GM21390 (cell line): ENCODE data around the gene MUC12.
"Not testable (repeated sequence)": the region's sequence is repeated elsewhere in the genome, so short reads cannot be mapped to it uniquely, and the experiment has no call there.

Experiments
- ATAC-seq: cut with Tn5 transposase; IDR thresholded peaks from one replicate; pipeline ENCODE4 v1.9.1; 2021; ENCODE audit not compliant: unreplicated experiment

MUC12 gene

GRCh38 chr7:100984241-100984918 is 15.0 kb downstream of the MUC12 start:
- ATAC-seq: not testable (repeated sequence)

DNA sequence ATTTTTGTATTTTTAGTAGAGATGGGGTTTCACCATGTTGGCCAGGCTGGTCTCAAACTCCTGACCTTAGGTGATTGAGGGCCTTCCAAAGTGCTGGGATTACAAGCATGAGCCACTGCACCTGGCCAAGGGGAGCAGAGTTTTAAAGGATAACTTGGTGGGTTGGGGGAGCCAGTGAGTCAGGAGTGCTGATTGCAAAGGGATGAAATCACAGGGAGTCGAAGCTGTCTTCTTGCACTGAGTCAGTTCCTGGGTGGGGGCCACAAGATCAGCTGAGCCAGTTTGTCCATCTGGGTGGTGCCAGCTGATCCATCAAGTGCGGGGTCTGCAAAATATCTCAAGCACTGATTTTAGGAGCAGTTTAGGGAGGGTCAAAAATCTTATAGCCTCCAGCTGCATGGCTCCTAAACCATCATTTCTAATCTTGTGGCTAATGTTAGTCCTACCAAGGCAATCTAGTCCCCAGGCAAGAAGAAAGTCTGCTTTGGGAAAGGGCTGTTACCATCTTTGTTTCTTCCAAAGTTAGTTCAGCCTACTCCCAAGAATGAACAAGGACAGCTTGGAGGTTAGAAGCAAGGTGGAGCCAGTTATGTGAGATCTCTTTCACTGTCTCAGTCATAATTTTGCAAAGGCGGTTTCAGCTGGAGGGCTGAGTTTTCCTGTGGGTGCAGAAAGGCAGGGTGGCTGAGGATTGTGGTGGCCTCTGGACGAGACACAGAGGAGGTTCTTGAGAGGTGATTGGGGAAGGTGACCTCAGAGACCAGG is 15.8 kb downstream of the MUC12 start:
- ATAC-seq: not testable (repeated sequence)

DNA sequence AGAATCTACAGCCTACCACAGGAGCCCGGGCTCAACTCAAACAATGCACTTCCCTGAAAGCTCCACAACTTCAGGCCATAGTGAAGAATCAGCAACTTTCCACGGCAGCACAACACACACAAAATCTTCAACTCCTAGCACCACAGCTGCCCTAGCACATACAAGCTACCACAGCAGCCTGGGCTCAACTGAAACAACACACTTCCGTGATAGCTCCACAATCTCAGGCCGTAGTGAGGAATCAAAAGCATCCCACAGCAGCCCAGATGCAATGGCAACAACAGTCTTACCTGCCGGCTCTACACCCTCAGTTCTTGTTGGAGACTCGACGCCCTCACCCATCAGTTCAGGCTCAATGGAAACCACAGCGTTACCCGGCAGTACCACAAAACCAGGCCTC is 22.3 kb downstream of the MUC12 start:
- no peak for ATAC-seq

- not testable (repeated sequence) for ATAC-seq
Measured at GRCh38 chr7:100992280-100992679, 22.9 kb downstream of the MUC12 start.

GRCh38 chr7:100994671-100995070 is 25.3 kb downstream of the MUC12 start:
- not testable (repeated sequence) for ATAC-seq

- ATAC-seq: not testable (repeated sequence)
Measured at GRCh38 chr7:100998530-100998929, 29.2 kb downstream of the MUC12 start.

DNA sequence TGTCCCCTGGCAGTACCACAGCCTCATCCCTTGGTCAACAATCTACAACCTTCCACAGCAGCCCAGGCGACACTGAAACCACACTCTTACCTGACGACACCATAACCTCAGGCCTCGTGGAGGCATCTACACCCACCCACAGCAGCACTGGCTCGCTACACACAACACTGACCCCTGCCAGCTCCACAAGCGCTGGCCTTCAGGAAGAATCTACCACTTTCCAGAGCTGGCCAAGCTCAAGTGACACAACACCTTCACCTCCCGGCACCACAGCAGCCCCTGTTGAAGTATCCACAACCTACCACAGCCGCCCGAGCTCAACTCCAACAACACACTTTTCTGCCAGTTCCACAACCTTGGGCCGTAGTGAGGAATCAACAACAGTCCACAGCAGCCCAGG is 30.0 kb downstream of the MUC12 start:
- not testable (repeated sequence) for ATAC-seq

DNA sequence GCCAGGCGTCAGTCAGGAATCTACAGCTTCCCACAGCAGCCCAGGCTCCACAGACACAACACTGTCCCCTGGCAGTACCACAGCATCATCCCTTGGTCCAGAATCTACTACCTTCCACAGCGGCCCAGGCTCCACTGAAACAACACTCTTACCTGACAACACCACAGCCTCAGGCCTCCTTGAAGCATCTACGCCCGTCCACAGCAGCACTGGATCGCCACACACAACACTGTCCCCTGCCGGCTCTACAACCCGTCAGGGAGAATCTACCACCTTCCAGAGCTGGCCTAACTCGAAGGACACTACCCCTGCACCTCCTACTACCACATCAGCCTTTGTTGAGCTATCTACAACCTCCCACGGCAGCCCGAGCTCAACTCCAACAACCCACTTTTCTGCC is 30.7 kb downstream of the MUC12 start:
- ATAC-seq: not testable (repeated sequence)

GRCh38 chr7:101002333-101002732 is 33.0 kb downstream of the MUC12 start:
- not testable (repeated sequence) for ATAC-seq

GRCh38 chr7:101007361-101007760 is 38.0 kb downstream of the MUC12 start:
- ATAC-seq: not testable (repeated sequence)

DNA sequence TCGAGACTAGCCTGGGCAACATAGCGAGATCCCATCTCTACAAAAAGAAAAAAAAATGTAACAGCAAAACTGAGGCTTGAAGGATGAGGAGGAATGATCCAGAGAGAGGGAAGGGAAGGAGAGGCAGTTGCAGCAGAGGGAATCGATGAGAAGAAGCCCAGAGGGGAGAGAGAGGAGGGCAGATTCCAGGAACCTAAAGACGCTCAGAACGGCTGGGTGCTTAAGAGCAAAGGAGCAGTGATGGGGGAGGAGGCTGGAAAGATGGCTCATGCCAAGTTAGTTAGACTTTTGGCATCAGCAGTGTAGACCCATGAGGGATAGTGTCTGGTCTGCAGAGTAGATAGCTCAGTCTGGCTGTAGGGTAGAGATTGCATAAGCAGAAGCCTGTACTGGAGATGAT is 40.3 kb downstream of the MUC12 start:
- ATAC-seq: no peak

GRCh38 chr7:101012931-101013330 is 43.6 kb downstream of the MUC12 start:
- ATAC-seq: no peak

- ATAC-seq: no peak
Measured at GRCh38 chr7:101015626-101016025, 46.3 kb downstream of the MUC12 start.

DNA sequence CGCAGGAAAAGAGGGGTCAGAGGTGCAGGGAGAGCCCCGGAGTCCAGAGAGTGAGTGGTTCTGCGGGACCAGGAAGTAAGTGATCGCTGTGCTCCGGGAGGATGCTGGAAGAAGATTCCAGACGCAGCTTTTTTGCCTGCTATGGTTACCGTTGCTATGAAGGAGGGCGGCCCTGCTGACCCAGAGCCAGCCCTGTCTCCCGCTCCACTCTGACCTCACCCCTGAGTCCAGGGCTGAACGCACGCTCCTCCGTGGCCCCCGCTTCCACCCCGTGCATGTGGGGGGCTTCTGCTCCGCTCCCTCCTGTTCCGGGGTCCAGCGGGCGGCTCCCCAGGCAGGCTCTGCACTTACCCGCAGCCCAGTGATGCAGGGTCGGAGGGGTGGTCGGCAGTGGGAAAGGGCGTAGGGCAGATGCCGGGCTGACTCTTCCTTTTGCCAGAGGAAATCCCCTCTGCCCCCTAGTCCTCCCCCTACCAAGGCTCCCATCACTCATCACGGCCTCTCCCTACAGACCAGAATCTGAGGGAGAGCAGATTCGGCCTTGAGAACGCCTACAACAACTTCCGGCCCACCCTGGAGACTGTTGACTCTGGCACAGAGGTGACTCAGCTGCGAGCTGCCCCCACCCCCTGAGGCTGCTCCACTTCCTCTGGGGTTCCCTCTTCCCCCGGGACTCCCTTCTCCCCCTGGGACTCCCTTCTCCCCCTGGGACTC is 47.9 kb downstream of the MUC12 start:
- peak; percentile 73 for ATAC-seq

DNA sequence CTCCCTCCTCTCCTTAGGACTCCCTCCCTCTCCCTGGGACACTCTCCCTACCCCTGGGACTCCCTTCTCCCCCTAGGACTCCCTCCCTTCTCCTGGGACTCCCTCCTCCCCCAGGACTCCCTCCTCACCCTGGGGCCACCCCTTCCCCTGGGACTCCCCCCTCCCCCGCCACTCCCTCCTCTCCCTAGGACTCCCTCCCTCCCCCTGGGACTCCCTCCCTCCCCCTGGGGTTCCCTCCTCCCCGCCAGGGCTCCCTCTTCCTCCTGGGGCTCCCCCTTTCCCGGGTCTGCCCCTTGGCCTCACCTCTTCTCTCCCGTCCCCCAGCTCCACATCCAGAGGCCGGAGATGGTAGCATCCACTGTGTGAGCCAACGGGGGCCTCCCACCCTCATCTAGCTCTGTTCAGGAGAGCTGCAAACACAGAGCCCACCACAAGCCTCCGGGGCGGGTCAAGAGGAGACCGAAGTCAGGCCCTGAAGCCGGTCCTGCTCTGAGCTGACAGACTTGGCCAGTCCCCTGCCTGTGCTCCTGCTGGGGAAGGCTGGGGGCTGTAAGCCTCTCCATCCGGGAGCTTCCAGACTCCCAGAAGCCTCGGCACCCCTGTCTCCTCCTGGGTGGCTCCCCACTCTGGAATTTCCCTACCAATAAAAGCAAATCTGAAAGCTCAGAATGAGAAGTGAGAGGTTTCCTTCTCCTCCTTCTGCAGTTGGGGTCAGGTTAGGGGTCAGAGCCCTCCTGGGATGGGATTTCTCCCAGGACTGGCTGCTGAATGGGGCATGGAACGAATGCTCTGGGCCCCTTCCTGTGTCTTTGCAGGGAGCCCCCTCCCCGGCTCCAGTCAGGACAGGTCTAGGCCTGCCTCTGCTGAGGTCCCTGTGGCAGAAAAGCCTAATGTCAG is 49.2 kb downstream of the MUC12 start:
- no peak for ATAC-seq

DNA sequence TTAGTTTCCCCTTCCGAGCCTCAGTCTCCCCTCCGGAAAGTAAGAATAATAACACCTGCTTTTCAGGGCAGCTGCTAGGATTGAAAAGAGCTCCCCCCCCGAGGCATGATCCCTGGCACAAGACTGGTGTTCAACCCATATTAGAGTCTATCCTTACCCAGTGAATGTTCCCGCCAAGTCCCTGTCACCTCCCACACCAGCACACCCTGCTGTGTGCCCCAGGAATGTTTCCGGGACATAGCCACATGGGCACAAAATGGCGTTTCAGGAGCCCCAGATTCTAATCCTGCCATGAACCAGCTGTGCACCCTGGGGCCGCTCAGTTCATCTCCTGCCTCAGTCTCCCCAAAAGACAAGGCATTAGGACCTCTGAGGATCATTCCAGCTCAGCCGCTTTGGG is 51.1 kb downstream of the MUC12 start:
- no peak for ATAC-seq

DNA sequence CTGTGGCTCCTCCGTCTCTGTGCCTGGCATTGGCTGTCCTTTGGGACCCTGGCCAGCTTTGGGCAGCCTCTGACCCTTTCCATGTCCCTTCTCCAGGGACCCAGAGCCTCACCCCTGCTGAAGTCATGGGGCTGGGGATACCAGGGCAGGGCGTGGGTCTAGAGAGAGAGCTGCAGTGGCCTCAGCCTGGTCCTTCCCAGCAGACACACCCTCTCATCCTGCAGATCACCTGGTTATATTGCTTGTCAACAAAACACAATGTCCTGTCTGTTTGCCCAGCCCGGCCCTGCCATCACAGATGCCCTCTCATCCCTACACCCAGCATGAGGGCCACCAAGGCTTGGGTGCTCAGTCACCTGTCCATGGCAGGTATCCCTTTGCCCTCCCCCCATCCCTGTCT is 52.3 kb downstream of the MUC12 start:
- no peak for ATAC-seq

DNA sequence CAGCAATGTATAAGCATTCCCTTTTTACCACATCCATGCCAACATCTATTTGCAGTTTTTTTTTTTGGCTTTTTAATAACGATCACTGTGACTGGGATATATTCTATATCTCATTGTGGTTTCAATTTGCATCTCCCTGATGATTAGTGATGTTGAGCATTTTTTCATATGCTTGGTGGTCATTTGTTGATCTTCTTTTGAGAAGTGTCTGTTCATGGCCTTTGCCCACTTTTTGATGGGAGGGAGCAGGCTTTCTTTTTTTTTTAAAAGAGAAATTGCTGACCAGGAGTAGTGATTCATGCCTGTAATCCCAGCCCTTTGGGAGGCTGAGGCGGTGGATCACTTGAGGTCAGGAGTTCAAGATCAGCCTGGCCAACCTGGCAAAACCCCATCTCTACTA is 54.5 kb downstream of the MUC12 start:
- ATAC-seq: no peak

DNA sequence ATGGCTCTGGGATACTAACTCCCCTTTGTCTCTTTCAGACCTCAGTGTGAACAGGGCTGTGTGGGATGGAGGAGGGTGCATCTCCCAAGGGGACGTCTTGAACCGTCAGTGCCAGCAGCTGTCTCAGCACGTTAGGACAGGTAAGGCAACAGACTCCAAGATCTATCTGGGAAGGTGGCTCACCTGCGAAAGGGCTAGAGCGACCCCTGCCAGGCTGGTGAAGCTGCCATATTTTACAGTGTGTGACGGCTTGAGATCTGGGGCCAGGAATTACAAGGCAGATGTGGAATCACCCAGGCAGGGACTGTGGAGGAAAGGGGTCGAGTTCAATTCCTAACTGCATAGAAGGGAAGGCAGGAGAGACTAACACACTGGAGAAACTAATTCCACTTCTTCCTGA is 61.7 kb downstream of the MUC12 start:
- ATAC-seq: no peak

DNA sequence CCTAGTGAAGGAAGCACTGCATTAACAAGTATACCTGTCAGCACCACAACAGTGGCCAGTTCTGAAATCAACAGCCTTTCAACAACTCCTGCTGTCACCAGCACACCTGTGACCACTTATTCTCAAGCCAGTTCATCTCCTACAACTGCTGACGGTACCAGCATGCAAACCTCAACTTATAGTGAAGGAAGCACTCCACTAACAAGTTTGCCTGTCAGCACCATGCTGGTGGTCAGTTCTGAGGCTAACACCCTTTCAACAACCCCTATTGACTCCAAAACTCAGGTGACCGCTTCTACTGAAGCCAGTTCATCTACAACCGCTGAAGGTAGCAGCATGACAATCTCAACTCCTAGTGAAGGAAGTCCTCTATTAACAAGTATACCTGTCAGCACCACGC is 66.6 kb downstream of the MUC12 start:
- ATAC-seq: no peak

GRCh38 chr7:101041283-101041682 is 71.9 kb downstream of the MUC12 start:
- not testable (repeated sequence) for ATAC-seq
